GM20431 (cell line): Measurements from ENCODE around the gene FEM1C.

Experiments
- in situ Hi-C: fragments of 300-500 bp; cut with MseI, MboI; formaldehyde crosslinking; loops from one replicate; pipeline ENCODE4 v1.15.0; 2020; ENCODE audit warnings: low sequenced_read_pairs; ENCODE audit not compliant: unreplicated experiment

Gene FEM1C

DNA sequence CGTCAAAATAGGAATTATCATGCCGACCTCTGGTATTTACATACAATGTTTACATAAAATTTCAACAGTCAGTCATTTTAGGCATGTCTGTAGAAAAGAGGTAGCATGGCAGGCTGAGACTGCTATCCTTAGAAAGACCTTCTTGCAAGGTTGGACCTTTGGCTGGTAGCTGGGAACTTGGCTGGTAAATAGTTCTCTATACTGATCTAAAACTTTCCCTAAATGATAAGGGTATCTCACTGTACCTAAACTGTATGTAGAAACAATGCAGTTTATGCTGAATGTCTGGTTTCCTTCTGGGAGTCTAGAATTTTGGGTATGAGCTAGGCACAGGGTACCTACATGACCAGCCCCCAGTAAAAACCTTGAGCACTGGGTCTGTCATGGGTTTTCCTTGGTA, 18.0 kb downstream of the FEM1C start:
- in situ Hi-C loops = no loop called here

DNA sequence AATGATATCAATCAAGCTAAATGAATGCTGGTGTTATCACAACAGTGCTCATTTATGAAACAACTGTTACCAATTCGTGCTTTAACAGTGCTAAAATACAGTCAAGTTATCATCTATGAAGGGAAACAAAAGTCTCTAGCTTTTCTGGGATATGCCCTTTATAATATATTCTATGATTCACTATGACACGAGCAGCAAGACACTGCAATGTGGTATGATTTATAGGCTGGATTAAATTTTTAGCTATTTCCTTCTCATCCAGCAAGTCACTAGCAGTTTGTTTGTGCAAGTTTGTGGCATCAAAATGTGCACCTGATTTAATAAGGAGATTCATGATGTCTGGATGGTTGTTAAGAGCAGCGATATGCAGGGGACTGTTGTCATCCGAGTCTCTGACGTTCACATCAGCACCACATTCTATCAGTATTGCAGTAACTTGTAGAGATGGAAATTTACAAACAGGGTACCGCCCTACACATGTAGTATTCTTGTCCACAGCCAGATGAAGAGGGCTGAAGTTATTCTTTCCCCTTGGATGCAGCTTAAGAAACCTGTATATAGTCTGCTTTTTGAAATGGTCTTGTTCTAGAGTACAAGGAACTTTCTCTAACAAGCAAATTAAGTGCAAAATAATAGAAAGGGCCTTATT, 20.3 kb downstream of the FEM1C start:
- in situ Hi-C loops = no loop called here

GRCh38 chr5:115522832-115523403, 21.7 kb downstream of the FEM1C start:
- in situ Hi-C loops = no loop called here

DNA sequence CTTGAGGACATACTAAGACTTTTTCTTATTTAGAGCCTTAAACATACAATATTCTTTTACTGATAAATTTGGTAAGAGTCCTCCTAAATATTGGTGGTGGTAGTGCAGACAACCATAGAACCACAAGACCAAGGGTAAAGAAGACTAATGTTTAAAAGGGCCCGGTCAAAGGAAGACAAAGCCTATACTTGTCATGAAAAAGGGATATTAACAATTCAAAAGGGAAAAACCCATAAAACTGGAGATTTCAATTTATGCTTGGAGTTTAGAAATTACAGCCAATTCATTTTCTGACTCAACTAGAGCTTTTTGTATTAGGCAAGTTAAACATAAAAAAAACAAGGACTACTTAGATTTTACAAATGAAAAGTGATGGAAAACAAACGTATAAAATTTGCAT, 24.4 kb downstream of the FEM1C start:
- in situ Hi-C loops = no loop called here

DNA sequence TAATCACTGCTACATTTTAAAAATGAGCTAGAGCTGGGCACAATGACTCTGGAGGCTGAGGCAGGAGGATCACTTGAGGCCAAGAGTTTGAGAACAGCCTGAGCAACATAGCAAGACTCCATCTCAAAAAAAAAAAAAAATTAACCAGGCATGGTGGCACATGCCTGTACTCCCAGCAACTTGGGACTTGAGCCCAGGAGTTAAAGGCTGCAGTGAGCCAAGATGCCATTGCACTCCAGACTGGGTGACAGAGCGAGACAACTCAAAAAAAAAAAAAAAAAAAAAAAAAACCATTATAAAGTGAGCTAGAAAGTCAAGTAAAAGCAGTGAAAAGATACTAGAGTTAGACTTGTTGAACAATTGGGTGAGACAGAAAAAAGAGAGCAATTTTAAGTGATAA, 28.2 kb downstream of the FEM1C start:
- in situ Hi-C loops = no loop called here

DNA sequence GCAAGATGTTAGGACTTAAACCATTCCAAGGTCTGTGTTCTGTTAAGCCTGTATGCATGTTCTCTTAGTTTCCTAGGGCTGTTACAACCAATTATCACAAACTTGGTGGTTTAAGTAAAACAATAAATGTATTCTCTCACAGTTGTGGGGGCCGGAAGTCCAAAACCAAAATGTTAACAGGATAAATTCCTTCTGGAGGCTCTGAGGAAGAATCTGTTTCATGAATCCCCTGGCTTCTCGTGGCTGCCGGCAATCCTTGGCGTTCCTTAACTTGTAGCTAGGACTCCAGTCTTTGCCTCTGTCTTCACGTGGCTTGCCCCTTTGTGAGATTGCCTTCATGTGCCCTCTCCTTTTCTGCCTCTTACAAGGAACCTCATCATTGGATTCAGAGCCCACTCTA, 30.4 kb downstream of the FEM1C start:
- in situ Hi-C loops = no loop called here

- in situ Hi-C loops = no loop called here
Measured at GRCh38 chr5:115511632-115512031, 32.9 kb downstream of the FEM1C start.

GRCh38 chr5:115510145-115510645, 34.4 kb downstream of the FEM1C start:
- in situ Hi-C loops = no loop called here

DNA sequence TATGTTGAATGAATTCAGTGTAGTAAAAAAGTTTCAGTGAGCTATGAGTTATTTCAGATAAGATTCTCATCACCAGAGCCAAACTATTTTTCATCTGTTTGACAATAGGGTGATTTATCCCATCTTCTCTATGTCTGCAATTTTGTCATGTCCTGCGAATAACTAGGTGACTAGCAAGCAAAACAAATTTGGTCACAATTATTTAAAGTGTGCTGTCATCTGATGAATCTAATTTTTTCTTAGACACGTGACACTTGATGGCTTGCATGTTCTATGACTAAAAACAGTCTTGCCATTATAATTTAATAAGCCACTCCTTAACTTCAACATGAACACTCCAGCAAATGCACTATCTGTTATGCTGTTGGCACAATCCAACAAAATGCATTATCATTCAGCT, 35.0 kb downstream of the FEM1C start:
- in situ Hi-C loops = no loop called here

DNA sequence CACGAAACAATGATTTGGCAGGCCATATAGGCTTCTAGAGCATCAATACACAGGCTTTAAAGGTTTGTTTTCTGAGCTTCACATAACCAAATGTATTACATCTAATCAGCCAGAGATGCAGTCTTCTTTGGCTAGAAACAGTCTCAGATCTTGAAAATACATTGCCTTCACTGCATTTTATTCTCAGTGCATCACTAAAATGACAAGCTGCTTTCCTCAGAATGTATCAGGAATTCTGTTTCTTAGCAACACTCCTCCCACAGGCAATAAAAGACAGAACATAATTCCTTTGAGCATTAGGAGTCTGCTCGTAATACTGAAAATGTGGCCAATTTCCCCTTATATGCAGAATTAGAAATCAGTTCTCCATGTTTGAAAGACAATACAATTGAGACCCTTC, 36.9 kb downstream of the FEM1C start:
- in situ Hi-C loops = no loop called here

DNA sequence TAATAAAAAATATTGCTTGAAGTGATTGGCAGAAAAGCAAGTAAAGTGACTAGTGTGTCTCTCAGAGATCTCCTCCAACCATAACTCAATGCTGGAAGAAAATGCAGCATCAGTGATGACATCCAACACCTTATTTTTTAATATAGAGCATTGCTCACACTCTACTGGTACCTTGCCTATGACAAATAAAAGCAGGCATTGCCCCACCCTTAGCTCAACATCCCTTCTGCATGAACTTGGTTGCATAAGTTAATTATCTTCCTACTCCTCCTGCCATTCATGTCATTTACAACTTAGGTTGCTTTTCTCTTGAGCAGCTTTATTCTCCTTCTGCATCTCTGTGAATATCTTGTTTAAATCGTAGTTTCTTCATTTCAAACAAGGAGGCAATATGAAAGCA, 41.2 kb downstream of the FEM1C start:
- in situ Hi-C loops = no loop called here

DNA sequence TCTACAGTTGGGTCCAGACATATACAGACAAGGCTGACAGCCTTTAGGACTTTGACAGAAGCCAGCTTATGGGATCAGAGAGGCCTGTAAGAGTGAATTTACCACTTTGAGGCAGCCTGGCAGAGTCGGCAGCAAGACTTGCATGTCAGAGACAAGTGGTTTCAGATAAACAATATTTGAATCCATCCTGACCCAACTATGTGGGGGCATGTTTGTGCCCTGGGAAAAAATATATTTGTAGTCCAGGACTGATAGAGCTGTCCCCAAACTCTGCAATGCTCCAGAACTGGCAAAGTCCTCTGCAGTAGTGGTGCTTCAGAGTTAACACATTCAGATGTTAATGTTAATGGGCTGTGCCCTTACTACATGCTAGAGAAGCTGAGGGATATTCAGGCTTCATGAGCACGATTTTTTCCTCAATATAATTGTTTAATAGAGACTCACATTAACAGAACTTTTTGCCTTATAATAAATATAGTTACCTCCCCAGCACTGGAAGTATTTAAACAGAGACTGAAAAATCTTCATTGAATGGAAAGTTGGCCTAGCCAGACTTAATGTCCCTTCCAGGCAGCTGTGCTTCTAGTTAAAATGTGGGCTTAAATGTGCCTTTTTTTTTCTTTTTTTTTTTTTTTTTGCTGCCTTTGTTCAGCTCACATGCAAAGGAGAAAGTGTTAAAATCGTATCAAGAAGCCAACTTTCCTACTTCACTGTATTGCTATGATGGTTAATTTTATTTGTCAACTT, 42.9 kb downstream of the FEM1C start:
- in situ Hi-C loops = no loop called here

GRCh38 chr5:115500225-115500624, 44.4 kb downstream of the FEM1C start:
- in situ Hi-C loops = no loop called here

DNA sequence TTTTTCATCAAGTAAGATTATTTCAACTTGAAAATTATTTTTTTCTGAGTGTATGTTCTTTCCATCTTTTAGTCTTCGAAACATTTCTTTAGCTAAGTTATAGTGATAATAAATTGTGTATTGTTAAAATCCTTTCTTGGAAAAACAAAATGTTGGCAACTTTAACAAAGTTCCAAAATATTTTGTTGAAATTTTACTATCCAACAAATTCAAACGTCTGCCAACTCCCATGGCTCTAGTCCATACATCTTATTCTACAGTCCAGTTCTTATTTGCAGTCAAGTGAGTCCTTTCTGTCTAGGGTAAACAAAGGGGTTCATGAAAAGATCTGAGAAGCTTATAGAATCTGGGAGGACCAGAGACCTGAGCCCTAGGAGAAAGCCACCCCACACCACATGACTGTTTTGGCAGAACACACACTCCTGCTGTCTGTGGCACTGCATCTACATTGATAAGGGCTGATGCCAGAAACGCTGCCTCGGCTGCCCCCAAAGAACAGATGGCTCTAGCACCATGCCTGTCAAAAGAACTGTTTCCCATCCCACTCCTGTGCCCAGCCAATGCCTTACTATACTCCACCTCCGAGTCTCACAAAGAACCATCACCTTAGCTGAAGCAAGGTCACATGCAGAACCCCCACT, 47.5 kb downstream of the FEM1C start:
- in situ Hi-C loops = no loop called here

GRCh38 chr5:115494570-115495289, 49.8 kb downstream of the FEM1C start:
- in situ Hi-C loops = no loop called here

- in situ Hi-C loops = no loop called here
Measured at GRCh38 chr5:115490596-115490995, 54.0 kb downstream of the FEM1C start.

- in situ Hi-C loops = no loop called here
Measured at GRCh38 chr5:115489733-115490132, 54.8 kb downstream of the FEM1C start.

DNA sequence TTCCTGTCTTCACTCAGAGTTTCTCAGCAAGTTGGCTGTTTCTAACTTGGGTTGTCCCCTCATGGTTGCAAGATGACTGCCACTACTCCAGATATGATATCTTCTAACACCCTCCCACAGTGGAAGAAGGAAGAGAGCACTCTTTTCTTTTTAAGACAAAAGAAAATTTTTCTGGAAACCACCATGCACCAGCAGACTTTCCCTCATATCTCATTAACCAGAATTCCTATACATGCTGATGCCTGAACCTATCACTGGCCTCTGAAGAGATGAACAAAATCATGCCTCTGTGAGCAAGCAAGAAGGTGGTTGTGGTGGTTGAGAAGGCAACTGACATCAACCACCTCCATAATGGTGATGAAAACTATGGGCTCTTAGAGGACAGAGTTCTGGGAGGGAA, 56.8 kb downstream of the FEM1C start:
- in situ Hi-C loops = no loop called here

DNA sequence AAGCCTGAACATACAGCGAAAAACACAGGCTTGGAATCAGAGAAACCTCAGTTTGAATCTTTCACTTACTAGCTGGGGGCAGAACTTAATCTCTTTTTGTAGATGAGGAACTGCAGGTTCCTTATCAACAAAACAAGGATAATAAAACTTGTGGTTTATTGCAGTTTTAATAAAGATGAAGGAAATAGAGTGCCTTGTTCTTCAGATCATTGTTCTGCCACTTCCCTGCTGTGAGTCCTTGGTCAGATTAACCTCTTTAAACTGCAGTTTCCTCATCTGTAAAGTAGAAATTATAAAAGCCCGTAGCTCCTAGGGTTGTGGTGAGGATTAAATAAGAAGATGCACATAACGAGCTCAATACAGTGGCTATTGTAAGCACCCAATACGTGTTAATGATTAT, 57.4 kb downstream of the FEM1C start:
- in situ Hi-C loops = no loop called here

GRCh38 chr5:115486728-115487127, 57.8 kb downstream of the FEM1C start:
- in situ Hi-C loops = no loop called here
